Renal cortex interstitium (tissue), 11 donors: ENCODE data around the gene PDE4C. TPM values are rescaled to one million over a fixed set of nuclear protein-coding genes. Genes with fewer than 3 reads are reported as not detected.
A peak's percentile ranks its signal among the peaks of the same experiment; 100 is the strongest.

Experiments
- DNase-seq, 11 donors: peaks; one replicate each; pipeline ENCODE4 v3.0.0-alpha.2; 2013; ENCODE audit warnings: low read depth in 9 of 11, low spot score in 4 of 11; ENCODE audit errors: extremely low read depth in 1 of 11
- polyA plus RNA-seq, 3 donors: library from polyadenylated mRNA; unstranded; fragments of 120-200 nt; gene quantifications; one replicate each; pipeline ENCODE4 v1.2.1, GENCODE V29; 2013; ENCODE audit not compliant: insufficient read length in 3 of 3

Gene PDE4C
- polyA plus RNA-seq, 3 donors, result 0.30 to 1.8 (median 0.79) TPM

DNA sequence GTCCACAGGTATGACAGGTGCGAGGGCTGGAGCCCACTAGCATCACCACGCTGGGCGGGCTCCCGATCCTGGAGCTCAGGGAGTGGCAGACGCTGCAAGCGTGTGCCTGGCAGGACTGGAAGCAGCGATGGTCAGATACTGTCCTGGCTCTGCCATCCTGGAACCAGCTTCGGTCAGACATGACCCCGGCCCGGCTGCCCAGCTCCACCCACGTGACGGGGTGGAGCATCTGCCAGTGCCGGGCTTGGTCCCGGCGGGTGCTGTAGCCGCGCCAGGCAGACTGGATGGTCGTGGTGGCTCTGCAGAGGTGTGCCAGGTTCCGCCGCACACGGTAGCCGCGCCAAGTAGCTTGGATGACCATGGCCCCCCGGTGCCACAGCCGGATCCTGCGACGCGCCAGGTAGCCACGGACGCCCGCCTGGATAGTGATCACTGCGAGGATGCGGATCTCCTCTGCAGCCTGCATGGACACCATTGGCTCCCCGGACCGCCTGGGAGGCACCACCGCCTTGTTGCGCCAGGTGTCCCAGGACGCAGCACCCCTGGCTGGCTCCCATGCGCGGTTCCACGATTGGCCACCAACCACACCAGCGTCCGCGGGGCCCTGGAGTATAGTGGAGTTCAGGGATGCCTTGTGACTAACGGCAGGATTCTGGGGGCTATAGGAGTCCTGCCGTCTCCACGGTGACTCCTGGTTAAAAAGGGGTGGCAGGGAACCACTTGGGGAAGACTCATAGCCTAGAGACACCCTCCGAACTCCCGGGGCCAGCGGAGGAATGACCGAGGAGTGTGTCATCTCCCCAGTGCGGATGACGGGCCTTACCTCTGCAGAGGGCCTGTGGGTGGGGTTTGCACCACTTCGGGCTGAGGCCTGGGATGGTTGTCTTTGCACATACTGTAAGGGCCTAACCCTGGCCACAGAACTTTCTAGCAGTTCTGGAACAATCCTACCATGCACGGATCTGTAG lies 31.5 kb upstream of the PDE4C start:
- no peak for DNase-seq

DNA sequence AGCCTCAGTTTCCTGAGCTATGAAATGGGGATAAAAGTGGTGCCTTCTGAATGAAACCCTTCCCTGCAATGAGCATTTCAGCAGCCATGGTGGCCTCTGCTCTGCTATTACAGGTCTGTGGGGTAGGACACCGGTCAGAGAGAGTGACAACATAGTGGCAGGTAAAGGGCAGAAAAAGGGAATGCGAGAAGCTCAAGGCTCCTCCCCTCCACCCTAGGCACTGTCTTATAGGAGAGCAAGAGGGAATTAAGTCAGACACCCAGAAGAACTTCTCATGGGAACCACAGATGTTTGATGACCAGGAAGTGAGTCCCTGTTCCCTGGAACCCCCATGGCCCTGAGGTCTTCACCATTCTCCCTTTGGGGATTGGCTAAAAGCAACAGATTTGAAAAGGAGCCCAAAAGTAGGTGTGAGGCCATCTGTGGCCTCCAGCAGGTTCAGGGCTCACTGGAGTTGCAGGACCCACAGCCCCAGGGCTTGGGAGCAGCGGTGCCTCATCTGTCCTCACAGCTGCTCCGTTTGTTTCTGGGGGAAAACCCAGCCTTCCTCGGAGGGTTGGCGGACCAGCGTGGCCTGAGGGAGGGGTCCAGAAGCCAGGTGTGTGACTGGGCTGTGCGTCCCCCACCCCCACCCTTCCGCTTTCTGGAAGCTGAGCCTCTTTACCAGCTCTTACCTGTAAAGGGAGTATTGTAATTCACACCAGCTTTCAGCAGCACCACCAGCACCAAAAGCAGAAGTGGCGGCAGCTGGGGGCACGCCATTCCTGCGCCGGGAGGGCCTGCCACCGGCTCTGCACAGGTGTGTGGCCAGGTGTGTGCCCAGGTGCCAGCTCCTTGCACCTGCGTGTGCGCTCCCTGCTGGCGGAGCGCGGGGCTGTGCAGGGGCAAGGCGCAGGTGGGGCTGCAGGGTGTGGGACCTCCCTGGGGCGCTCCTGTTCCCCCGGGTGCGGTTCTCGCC lies 28.6 kb upstream of the PDE4C start:
- DNase-seq, result no peak

DNA sequence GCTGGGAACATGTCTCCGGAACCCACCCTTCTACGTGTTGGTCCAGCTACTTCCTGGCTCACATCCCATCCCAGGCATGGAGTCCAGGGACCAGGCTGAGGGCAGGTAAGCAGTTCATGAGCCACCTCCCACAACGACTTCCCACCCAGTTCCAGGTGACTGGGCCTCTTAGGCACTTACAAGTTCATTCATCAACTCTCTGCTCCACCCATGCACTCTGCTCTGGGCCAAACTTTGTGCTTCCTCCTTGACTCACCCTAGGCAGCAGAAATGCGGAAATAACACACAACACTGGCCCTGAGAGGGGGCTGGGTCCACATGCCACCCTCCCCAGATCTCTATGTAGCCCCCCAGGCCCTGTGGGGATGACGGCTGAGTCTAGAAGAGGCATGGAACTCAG lies 27.5 kb upstream of the PDE4C start:
- no peak for DNase-seq

DNA sequence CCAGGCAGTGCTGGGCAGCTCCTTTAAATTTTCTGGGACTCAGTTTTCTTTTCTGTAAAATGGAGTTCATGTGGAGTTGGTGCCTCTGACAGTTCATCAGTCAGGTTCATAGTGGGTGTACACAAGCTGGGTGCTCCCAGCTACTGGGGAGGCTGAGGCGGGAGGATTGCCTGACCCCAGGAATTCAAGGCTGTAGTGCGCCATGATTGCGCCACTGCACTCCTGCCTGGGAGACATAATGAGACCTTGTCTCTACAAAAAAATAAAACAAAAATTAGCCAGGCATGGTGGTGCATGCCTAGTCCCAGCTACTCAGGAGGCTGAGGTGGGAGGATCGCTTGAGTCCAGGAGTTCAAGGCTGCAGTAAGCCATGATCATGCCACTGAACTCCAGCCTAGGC lies 26.9 kb upstream of the PDE4C start:
- no peak for DNase-seq

DNA sequence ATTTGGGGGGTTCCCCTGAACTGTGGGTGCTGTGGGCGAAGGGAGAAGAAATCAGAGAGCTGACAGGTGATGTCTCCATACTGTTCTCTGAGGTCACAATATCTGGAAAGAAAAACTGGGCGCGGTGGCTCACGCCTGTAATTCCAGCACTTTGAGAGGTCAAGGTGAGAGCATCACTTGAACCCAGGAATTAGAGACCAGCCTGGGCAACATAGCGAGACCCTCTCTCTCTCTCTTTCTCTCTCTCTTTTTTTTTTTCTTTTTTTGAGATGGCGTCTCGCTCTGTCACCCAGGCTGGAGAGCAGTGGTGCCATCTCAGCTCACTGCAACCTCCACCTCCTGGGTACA lies 26.1 kb upstream of the PDE4C start:
- no peak for DNase-seq

DNA sequence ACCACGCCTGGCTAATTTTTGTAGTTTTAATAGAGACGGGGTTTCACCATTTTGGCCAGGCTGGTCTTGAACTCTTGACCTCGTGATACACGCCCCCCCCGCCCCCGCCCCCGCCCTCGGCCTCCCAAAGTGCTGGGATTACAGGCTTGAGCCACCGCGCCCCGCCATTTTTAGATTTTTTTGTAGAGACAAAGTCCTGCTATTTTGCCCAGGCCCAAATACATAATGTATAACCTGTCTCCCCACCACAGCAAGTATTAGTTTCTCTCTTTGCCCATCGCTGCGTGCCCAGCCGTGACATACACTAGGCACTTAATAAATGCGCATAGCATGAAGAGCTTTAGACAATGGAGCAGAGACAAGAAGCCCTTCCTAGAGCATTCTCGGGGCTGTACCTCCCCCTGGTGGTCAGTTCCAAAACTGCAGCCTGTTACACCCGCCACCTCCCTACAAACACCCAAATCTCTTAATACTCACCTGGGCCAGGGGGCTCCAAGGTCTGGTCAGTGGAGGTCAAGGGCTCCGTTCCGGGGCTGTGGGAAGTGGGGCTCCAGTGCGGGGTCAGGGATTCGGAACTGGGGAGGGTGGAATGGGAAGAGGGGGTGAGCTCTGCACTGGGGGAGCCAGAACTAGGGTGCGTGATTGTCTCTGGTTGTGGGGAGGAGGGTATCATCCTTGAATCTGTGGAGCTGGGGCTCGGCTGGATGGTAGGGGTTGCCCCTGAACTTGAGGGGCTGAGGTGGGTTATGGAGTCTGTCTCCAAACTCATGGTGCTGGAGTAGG lies 25.5 kb upstream of the PDE4C start:
- DNase-seq, result peak in 4 of 11 donors; percentile 59 to 66 (median 62)

DNA sequence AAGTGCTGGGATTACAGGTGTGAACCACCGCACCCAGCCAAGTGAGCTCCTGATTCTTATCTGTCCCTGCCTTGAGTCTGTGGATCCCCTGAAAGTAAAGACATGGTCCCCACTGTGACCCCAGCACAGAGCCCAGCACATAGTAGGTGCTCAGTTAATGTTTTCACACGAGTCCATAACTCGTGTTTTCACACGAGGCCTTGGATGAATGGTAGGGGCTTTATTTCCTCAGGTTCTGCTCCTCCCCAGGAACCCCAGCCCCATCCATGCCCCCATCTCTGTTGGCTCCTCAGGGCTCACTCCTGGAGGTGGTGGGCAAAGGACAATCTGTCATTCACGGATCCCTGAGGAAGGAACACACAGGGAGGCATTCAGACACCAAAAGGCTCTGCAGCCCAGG lies 23.6 kb upstream of the PDE4C start:
- no peak for DNase-seq

DNA sequence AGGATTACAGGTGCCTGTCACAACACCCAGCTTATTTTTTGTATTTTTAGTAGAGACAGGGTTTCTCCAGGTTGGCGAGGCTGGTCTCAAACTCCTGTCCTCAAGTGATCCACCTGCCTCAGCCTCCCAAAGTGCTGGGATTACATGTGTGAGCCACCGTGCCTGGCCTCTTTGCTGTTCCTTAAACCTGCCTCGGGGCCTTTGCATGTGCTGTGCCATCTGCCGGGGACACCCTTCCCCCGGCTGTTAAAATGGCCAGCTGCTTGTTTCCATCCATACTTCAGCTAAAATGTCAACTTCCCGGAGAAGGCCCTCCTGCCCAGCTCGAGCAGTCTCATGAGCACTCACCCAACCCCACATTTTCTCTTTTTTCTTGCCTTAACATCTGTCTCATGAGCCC lies 19.1 kb upstream of the PDE4C start:
- DNase-seq, result no peak

DNA sequence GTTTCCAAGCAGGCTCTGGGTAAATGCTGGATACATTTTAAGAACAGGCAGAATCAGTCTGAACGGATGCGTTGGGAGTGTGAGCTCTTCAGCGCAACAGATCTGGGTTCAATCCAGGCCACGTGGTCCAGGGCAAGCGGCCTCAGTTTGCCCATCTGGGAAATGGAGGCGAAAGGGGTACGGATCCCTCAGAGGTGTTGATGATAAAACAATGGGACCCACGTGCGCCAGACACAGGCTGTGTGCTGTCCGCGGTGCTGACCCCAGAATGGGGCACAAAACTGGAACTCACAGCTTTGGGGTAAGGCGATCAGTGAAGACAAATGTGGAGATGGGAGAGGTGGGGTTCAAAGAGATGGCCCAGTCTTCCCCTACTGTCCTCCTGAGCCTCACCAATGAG lies 13.1 kb upstream of the PDE4C start:
- DNase-seq, result no peak

DNA sequence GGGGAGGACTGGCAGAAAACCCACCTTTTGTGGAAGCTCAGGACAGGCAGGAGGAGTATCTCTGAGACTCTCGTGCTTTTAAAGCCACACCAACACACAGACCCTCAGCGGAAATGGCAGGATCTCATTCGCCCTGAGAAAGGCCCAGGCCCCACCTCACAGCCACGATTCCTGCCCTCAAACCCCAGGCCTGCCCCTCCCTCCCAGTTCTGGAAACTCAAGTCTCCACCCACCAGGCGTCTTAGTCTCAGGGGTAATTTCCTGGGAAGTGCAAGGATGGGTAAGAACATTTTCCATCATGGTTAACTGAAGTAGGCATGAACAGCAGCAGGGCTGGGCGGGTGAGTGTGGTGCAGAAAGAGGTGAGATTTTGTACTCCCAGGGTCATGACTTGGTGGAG lies 8.0 kb upstream of the PDE4C start:
- no peak for DNase-seq

DNA sequence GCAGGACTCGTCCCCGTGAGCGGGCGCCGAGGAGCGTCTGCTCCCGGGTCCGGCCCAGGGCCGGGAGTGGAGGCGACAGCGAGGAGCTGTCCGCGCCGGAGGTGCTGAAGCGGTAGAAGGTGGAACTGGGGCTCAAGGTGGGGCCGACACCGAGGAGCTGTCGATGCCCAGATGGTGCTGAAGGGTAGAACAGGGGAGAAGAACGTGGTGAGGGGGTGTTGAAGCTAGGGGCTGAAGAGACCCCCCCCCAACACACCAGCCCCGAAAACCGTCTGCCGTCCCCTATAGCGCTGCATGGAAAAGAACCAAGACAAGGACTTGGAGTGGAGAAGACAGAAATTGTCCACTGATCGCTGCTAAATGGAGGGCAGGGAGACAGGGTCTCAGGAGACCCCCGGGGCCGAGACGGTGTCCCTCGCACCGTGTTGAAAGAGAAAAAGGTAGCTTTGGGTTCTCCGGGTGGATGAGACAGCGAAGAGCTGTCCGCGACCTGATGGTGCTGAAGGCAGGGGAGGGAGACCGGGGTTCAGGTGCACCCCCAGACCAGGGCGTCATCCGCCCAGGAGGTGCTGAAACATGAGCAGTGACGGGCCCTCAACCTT lies 7.1 kb upstream of the PDE4C start:
- DNase-seq, result peak in 8 of 11 donors; percentile 46 to 74 (median 60)

DNA sequence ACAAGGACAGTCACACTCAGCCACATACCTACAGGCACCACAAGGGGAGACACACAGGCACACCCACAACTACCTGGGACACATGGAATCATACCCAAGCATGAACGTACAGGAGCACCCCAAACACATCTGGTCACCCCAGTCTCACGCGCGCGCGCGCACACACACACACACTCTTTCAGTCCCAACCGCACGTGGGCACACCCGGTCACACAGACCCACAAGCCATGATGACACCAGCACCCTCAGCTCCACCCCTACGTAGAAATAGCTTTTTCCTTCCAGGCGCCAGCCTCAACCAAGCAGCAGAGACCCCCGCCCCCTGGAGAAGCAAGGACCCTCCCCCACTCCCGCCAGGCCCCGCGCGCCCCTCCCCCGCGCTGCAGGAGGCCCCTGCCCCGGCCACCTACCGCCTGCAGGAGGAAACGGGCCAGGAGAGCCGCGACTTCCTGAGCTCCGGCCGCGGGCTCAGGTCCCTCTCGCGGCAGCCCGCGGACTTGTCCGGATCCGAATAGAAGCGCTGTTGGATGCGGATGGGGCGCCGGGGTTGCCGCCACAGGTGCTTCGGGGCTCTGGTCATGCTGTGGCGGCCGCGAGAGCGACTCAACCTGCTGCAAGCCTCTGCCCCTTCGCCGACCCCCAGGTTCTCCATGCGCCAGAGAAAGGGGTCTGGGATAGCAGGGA lies 6.4 kb upstream of the PDE4C start:
- no peak for DNase-seq

DNA sequence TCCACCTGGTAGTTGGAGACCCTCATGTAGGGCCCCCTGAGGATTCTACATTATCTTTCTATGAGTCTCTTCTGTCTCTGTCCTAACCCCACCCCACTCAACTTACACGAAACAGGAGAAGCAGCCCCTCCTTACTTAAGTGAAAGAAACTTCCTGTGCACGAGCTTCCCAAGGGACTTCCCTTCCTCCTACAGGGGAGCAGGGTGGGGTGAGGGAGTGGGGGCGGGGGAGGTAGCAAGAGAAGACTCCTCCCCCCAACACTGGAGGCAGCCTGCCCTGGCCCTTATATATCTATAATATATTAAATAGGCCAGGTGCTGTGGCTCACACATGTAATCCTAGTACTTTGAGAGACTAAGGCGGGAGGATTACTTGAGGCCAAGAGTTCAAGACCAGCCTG lies 5.5 kb upstream of the PDE4C start:
- DNase-seq, result no peak

DNA sequence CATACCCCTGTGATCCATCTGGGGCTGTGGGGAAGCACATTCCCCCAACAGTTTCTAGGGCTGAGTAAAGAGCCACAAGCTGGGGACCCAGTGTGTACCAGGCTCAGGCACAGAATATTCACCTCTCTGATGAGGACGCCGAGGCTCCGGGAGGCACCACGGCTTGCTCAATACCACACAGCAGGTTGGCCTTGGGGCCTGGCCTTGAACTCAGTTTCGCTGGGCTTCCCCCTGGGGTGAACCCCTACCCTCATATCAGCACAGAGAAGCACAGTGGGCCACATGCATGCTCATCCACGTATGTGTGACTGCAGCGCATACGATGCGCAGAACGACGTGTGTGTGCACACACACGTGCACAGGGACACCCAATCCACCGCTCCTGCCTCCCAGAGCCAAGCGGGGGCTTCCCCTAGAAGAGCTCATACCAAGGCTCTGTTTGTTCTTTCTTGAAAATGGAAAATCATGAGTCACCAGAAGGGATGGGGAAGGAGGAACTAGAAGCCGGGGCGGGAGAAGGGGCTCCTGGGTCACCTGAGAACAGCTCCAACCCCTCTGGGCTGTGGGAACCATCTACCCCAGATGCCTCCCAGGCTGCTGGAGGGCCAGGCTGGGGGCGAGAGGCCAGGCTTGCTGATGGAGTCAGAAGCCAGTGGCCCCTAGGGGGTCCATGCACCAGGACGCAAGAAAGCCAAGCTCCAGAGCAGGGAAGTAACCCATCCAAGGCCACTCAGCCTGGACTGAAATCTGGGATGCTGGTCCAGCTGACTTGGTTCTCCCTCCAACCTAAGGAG lies 4.9 kb upstream of the PDE4C start:
- no peak for DNase-seq

DNA sequence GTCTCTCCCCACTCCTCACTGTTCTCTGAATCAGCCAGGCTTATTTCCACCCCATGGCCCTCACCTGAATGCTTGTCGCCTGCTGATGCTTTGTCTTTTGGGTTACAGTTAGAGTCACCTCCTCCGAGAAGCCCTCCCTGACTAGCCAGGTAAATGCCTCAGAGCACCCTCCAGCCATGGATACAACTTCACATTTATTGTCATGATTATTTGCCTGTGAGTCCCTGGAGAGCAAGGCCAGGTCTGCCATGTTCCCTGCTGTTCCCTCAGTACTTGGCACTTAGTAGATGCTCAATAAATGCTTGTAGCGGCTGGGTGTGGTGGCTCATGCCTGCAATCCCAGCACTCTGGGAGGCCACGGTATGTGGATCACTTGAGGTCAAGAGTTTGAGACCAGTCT lies 3.7 kb upstream of the PDE4C start:
- no peak for DNase-seq

DNA sequence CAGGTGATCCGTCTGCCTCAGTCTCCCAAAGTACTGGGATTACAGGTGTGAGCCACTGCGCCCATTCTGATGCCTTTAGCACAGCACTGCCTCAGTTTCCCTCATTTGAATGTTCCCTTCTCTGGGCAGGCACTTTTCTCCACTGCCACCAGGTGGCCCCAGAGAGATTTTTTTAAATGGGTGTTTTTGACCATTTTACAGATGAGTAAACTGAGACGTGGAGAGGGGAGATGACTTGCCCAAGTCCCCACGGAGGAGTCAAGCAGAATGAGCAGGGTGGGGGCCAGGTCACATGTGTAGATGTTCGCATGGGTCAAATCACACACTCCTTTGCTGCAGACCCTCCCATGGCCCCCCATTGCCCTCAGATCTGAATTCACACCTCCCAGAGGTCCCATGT lies 3.2 kb upstream of the PDE4C start:
- no peak for DNase-seq

DNA sequence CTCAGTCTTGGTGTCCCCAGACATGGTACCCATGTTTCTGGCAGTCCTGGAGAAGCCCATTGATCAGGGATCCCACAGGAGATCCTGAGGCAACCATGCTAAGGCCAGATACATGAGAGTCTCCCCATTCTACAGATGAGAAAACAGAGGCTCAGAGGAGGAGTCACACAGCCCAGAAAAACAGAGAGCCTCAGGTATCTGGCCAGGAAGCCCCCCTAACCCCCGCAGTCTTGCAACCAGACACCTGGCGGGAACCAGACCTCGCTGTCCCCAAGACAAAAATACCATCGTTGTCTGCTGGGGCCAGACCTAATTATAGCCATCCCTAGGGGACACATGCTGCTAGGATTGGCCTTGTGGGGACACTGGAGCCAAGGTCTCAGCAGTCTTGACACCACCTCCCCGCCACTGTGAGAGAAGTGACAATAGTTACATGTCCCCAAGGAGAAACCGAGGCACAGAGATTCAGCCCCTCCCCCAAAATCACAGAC lies 1.6 kb upstream of the PDE4C start:
- no peak for DNase-seq
